Panc1 (cell line): Measurements from ENCODE around the gene TCF15. TPM values are rescaled to one million over a fixed set of nuclear protein-coding genes. Genes with fewer than 3 reads are reported as not detected.

Experiments used
- ATAC-seq: fragments of 200-7000 bp; cut with Tn5 transposase; 2 replicates; pipeline ENCODE4 v1.9.1; 2020; ENCODE audit warnings: mild to moderate bottlenecking, moderate library complexity
- BruUV-seq: library from RNA; stranded (reverse); fragments of 400-500 nt; replicated peaks from 2 replicates; lab custom pipeline; 2021; lab: Mats Ljungman, UMichigan
- CTCF ChIA-PET: fragments of 300-600 bp; sonication (Branson Sonifier 250); formaldehyde crosslinking; loops from one replicate; lab custom pipeline; 2022; ENCODE audit warnings: antibody characterized with exemption; lab: Charles Lee
- POLR2A ChIA-PET: fragments of 300-600 bp; sonication (Branson Sonifier 250); formaldehyde crosslinking; loops from one replicate; lab custom pipeline; 2022; ENCODE audit warnings: antibody characterized with exemption; lab: Charles Lee
- DNase-seq: peaks from one replicate; pipeline ENCODE4 v3.0.0-alpha.2; 2010; ENCODE audit warnings: low read depth, low spot score
- H3K27ac ChIP-seq: 2 replicates; pipeline ENCODE4 v1.5.1; 2011; ENCODE audit warnings: mild to moderate bottlenecking, low read length, inconsistent platforms
- H3K27me3 ChIP-seq: fragments of 200-500 bp; sonication (Bioruptor generic); 2 replicates; pipeline ENCODE4 v1.6.0; 2014; ENCODE audit warnings: low read length, inconsistent platforms; ENCODE audit not compliant: control insufficient read depth, insufficient read depth
- H3K36me3 ChIP-seq: fragments of 200-500 bp; sonication (Bioruptor generic); 2 replicates; pipeline ENCODE4 v1.5.1; 2014; ENCODE audit warnings: inconsistent platforms, mild to moderate bottlenecking, low read length, moderate library complexity; ENCODE audit not compliant: control insufficient read depth, insufficient read depth
- H3K4me1 ChIP-seq: 2 replicates; pipeline ENCODE4 v1.5.1; 2011; ENCODE audit warnings: inconsistent platforms, mild to moderate bottlenecking, low read length, moderate library complexity; ENCODE audit not compliant: control insufficient read depth, insufficient read depth
- H3K4me3 ChIP-seq, 2 experiments: 2 replicates each; pipeline ENCODE4 v1.5.1; 2011 to 2012; ENCODE audit warnings: low read depth in 2 of 2, low read length in 2 of 2, mild to moderate bottlenecking in 2 of 2, inconsistent platforms in 1 of 2, moderate library complexity in 1 of 2
- H3K9me3 ChIP-seq: fragments of 200-500 bp; sonication (Bioruptor generic); 2 replicates; pipeline ENCODE4 v1.5.1; 2014; ENCODE audit warnings: low read depth, mild to moderate bottlenecking, inconsistent platforms, low read length, moderate library complexity; ENCODE audit not compliant: control insufficient read depth, insufficient read depth
- CTCF ChIP-seq: fragments of 450-650 bp; IDR thresholded peaks from 2 replicates; pipeline ENCODE4 v1.5.1; 2017; ENCODE audit warnings: mild to moderate bottlenecking
- POLR2AphosphoS5 ChIP-seq: IDR thresholded peaks from 2 replicates; pipeline ENCODE4 v1.6.1; 2012; ENCODE audit warnings: mild to moderate bottlenecking, low read depth, low read length, moderate library complexity
- REST ChIP-seq, 2 experiments: IDR thresholded peaks; 2 replicates each; pipeline ENCODE4 v1.6.1; 2011 to 2012; ENCODE audit warnings: low read depth in 2 of 2, control low read depth in 1 of 2, low read length in 1 of 2, mild to moderate bottlenecking in 1 of 2, moderate library complexity in 1 of 2; ENCODE audit not compliant: insufficient read depth in 1 of 2
- SIN3A ChIP-seq: IDR thresholded peaks from 2 replicates; pipeline ENCODE4 v1.6.1; 2012; ENCODE audit warnings: low read depth, mild to moderate bottlenecking, low read length, moderate library complexity, borderline replicate concordance; ENCODE audit not compliant: insufficient read depth
- TCF7L2 ChIP-seq: IDR thresholded peaks from 2 replicates; pipeline ENCODE4 v1.6.1; 2011; ENCODE audit warnings: mild to moderate bottlenecking, low read depth, low read length, inconsistent platforms
- in situ Hi-C: cut with HindIII; loops from 2 replicates; pipeline ENCODE4 v1.10.0; 2016; ENCODE audit warnings: low sequenced_read_pairs, low pct_unique_long_range_greater_than_20kb
- intact Hi-C: fragments of 100-400 bp; cut with micrococcal nuclease; formaldehyde crosslinking; loops from one replicate; pipeline ENCODE4 v1.10.0; 2022; ENCODE audit not compliant: unreplicated experiment
- total RNA-seq: library from RNA; stranded (reverse); gene quantifications from one replicate; pipeline ENCODE4 v1.2.1, GENCODE V29; 2021; ENCODE audit not compliant: unreplicated experiment

The TCF15 gene
- total RNA-seq, 1 experiment from 2014 or later: not detected

GRCh38 chr20:558117-558516, 52.0 kb downstream of the TCF15 start:
- intact Hi-C loops: no loop called here
- in situ Hi-C loops: no loop called here
- H3K27me3 ChIP-seq: no peaks in the 10 kb centered on the region
- no peak overlapping the region for H3K4me3 ChIP-seq
- H3K4me1 ChIP-seq: no peaks in the 10 kb centered on the region
- ATAC-seq (no peak), DNase-seq (no peak)
- BruUV-seq: no TSS peak
- H3K36me3 ChIP-seq: no peaks in the 10 kb centered on the region
- ChIA-PET POLR2A (no interaction called here), CTCF (no interaction called here)
- no peaks in the 10 kb centered on the region for H3K9me3 ChIP-seq
- H3K27ac ChIP-seq: no peak overlapping the region
- TF ChIP-seq SIN3A (no peak), REST (IDR thresholded peaks at IDR 0.05; ENCODE audit: insufficient read depth in 1 of 2, low read depth in 2 of 2, low read length in 1 of 2) (no peak), TCF7L2 (no peak), POLR2AphosphoS5 (no peak), CTCF (no peak)

GRCh38 chr20:556984-557383, 53.1 kb downstream of the TCF15 start:
- intact Hi-C loops (no loop called here), in situ Hi-C loops (no loop called here)
- ATAC-seq (no peak), DNase-seq (no peak)
- TF ChIP-seq TCF7L2: no peak
- no peak for TF ChIP-seq POLR2AphosphoS5
- no peak for TF ChIP-seq REST (IDR thresholded peaks at IDR 0.05; ENCODE audit: insufficient read depth in 1 of 2, low read depth in 2 of 2, low read length in 1 of 2)
- TF ChIP-seq SIN3A: no peak
- no peak for TF ChIP-seq CTCF
- POLR2A ChIA-PET: no interaction called here
- CTCF ChIA-PET: interaction anchor here (0.6 to 0.7 kb wide), 2 partner anchors 32 to 89 kb away, joined by 3 read pairs; no protein-coding TSS in a partner anchor
- Histone ChIP-seq H3K36me3 (no peaks in the 10 kb centered on the region), H3K4me1 (no peaks in the 10 kb centered on the region), H3K27ac (no peak overlapping the region), H3K4me3 (no peak overlapping the region), H3K27me3 (no peaks in the 10 kb centered on the region), H3K9me3 (no peaks in the 10 kb centered on the region)
- no TSS peak for BruUV-seq
